ENCODE data around the gene RGS3.

DNA sequence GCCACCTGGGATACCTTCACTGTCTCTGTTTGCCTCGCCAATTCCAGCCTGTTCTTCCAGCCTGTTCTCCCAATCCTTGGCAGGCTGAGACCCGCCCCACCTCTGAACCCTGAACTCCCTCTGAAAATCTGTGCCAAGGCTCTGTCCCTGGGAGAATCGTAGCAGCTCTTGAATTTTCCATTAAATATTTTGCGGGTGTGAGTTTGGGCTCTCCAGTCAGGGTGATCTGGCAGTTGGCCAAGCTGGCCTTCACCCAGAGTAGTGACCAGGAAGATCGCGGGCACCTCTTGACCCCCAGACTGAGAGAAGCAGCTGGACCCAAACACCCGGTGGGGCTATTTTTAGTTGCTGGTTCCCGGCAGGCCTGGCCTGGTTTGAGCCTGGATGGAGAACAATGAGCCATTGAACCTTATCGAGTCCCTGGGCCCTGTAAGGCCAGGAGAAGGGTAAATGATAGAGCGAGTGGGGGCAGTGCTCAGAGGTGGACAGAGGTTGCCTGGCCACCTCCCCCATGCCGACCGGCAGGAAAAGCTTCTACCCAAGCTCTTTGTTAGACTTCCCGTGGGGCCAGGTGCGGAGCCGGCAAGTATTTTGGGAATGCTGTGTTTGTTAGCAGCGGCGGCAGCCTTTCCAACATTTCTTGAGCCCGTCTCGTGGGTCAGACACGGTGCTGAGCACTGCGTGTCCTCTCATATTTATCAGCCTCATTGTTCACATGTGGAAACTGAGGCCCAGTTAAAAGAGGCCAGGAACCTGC is 146.2 kb downstream of the RGS3 start:
- TF ChIP-seq EZH2 (IDR thresholded peaks at IDR 0.05; ENCODE audit: insufficient read depth, poor library complexity, severe bottlenecking): no peak
- no peak for TF ChIP-seq EZH2phosphoT487 (IDR thresholded peaks at IDR 0.05; ENCODE audit: insufficient read depth, low read depth)

Data from GM23248 (cell line).